Uterus (tissue), 2 donors: ENCODE data around the gene C9orf72.

Source experiments
- CTCF ChIP-seq, 4 experiments: fragments of 200-600 bp in 2 of 4; fragments of 450-650 bp in 2 of 4; sonication (generic) in 2 of 4; IDR thresholded peaks; one replicate each; pipeline ENCODE4 v1.5.1; 2016 to 2019; ENCODE audit warnings: antibody characterized with exemption in 4 of 4, mild to moderate bottlenecking in 2 of 4, moderate library complexity in 1 of 4
- POLR2A ChIP-seq, 2 donors: fragments of 450-650 bp; IDR thresholded peaks; one replicate each; pipeline ENCODE4 v1.6.1; 2016; ENCODE audit warnings: antibody characterized with exemption in 2 of 2, mild to moderate bottlenecking in 1 of 2, moderate library complexity in 1 of 2

GRCh38 chr9:27519466-27520465, 53.5 kb downstream of the C9orf72 start:
- TF ChIP-seq CTCF (IDR thresholded peaks at IDR 0.05) (no peak), POLR2A (IDR thresholded peaks at IDR 0.05) (no peak)
